H9 (cell line): ENCODE measurements around the gene DLD. TPM values are rescaled to one million over a fixed set of nuclear protein-coding genes. Genes with fewer than 3 reads are reported as not detected.

Experiments used
- DNase-seq: peaks from one replicate; pipeline ENCODE4 v3.0.0-alpha.2; 2017
- H2AFZ ChIP-seq: one replicate; pipeline ENCODE4 v1.6.1; 2013; ENCODE audit warnings: mild to moderate bottlenecking, low read length, control low read depth, moderate library complexity
- H2AK5ac ChIP-seq: 2 replicates; pipeline ENCODE4 v1.6.1; 2013; ENCODE audit warnings: low read length, control low read depth, mixed read lengths; ENCODE audit not compliant: insufficient read length
- H2BK120ac ChIP-seq: one replicate; pipeline ENCODE4 v1.6.1; 2013; ENCODE audit warnings: low read depth, mild to moderate bottlenecking, low read length, control low read depth, inconsistent platforms; ENCODE audit not compliant: poor library complexity, severe bottlenecking
- H2BK12ac ChIP-seq: 2 replicates; pipeline ENCODE4 v1.6.1; 2013; ENCODE audit warnings: low read length, control low read depth, mixed read lengths, low read depth; ENCODE audit not compliant: insufficient read length
- H2BK15ac ChIP-seq: 2 replicates; pipeline ENCODE4 v1.6.1; 2013; ENCODE audit warnings: low read depth, low read length, control low read depth
- H2BK20ac ChIP-seq: one replicate; pipeline ENCODE4 v1.6.1; 2013; ENCODE audit warnings: low read depth, mild to moderate bottlenecking, low read length, control low read depth, inconsistent platforms; ENCODE audit not compliant: poor library complexity, severe bottlenecking
- H2BK5ac ChIP-seq: 2 replicates; pipeline ENCODE4 v1.6.1; 2013; ENCODE audit warnings: low read length, control low read depth, mixed read lengths; ENCODE audit not compliant: insufficient read length
- H3K14ac ChIP-seq: 2 replicates; pipeline ENCODE4 v1.6.1; 2013; ENCODE audit warnings: low read length, control low read depth; ENCODE audit not compliant: insufficient read depth
- H3K18ac ChIP-seq: 2 replicates; pipeline ENCODE4 v1.6.1; 2013; ENCODE audit warnings: low read depth, mild to moderate bottlenecking, mixed read lengths, low read length, control low read depth; ENCODE audit not compliant: insufficient read length
- H3K23ac ChIP-seq: 2 replicates; pipeline ENCODE4 v1.6.1; 2013; ENCODE audit warnings: low read length, control low read depth, mixed read lengths, low read depth; ENCODE audit not compliant: insufficient read length
- H3K23me2 ChIP-seq: 2 replicates; pipeline ENCODE4 v1.6.1; 2013; ENCODE audit warnings: low read depth, mild to moderate bottlenecking, mixed read lengths, low read length, control low read depth; ENCODE audit not compliant: insufficient read length, poor library complexity, severe bottlenecking
- H3K27ac ChIP-seq: 2 replicates; pipeline ENCODE4 v1.5.1; 2013; ENCODE audit warnings: low read length, control low read depth, mixed read lengths, low read depth; ENCODE audit not compliant: insufficient read length
- H3K27me3 ChIP-seq: 2 replicates; pipeline ENCODE4 v1.6.1; 2013; ENCODE audit warnings: low read length, control low read depth, inconsistent platforms; ENCODE audit not compliant: insufficient read depth
- H3K4ac ChIP-seq: 2 replicates; pipeline ENCODE4 v1.6.1; 2013; ENCODE audit warnings: low read depth, mild to moderate bottlenecking, control low read depth, inconsistent platforms, low read length, moderate library complexity
- H3K4me1 ChIP-seq: 2 replicates; pipeline ENCODE4 v1.6.1; 2013; ENCODE audit warnings: low read length, control low read depth, inconsistent platforms; ENCODE audit not compliant: insufficient read depth
- H3K4me2 ChIP-seq: 2 replicates; pipeline ENCODE4 v1.6.1; 2013; ENCODE audit warnings: low read length, control low read depth, mixed read lengths; ENCODE audit not compliant: insufficient read length, insufficient read depth
- H3K56ac ChIP-seq: 2 replicates; pipeline ENCODE4 v1.6.1; 2013; ENCODE audit warnings: low read depth, mild to moderate bottlenecking, mixed read lengths, low read length, control low read depth; ENCODE audit not compliant: insufficient read length
- H3K79me1 ChIP-seq: 2 replicates; pipeline ENCODE4 v1.6.1; 2013; ENCODE audit warnings: low read depth, mild to moderate bottlenecking, moderate library complexity, low read length, control low read depth, inconsistent platforms; ENCODE audit not compliant: insufficient read depth, poor library complexity, severe bottlenecking
- H3K79me2 ChIP-seq: 2 replicates; pipeline ENCODE4 v1.6.1; 2013; ENCODE audit warnings: low read length, control low read depth, inconsistent platforms; ENCODE audit not compliant: insufficient read depth
- H3K9ac ChIP-seq: 2 replicates; pipeline ENCODE4 v1.6.1; 2013; ENCODE audit warnings: low read length, control low read depth, mixed read lengths; ENCODE audit not compliant: insufficient read length; ENCODE audit errors: extremely low read depth
- H3K9me3 ChIP-seq: one replicate; pipeline ENCODE4 v1.6.1; 2013; ENCODE audit warnings: low read depth, low read length, inconsistent platforms; ENCODE audit not compliant: control insufficient read depth
- H3T11ph ChIP-seq: one replicate; pipeline ENCODE4 v1.6.1; 2013; ENCODE audit warnings: mild to moderate bottlenecking, low read length, control low read depth, inconsistent platforms
- H4K20me1 ChIP-seq: one replicate; pipeline ENCODE4 v1.6.1; 2013; ENCODE audit not compliant: control insufficient read depth, insufficient read length, insufficient read depth
- H4K5ac ChIP-seq: 2 replicates; pipeline ENCODE4 v1.6.1; 2013; ENCODE audit warnings: low read depth, mild to moderate bottlenecking, mixed read lengths, low read length, control low read depth; ENCODE audit not compliant: insufficient read length
- H4K8ac ChIP-seq: replicated peaks from 2 replicates; pipeline ENCODE4 v1.6.1; 2013; ENCODE audit warnings: low read length, control low read depth, mixed read lengths, low read depth; ENCODE audit not compliant: insufficient read length
- H4K91ac ChIP-seq: 2 replicates; pipeline ENCODE4 v1.6.1; 2013; ENCODE audit warnings: low read depth, mild to moderate bottlenecking, moderate library complexity, mixed read lengths, low read length, control low read depth; ENCODE audit not compliant: insufficient read length
- H3K27ac Mint-ChIP-seq, 3 experiments: 2 replicates in 2 of 3; 3 replicates in 1 of 3; pipeline ENCODE4 v1.8.0; 2020 to 2021; ENCODE audit warnings: mixed read lengths in 3 of 3, mild to moderate bottlenecking in 1 of 3, moderate library complexity in 1 of 3
- H3K27me3 Mint-ChIP-seq: 2 replicates; pipeline ENCODE4 v1.8.0; 2021; ENCODE audit warnings: low read depth, mild to moderate bottlenecking, moderate library complexity, mixed read lengths
- H3K36me3 Mint-ChIP-seq, 3 experiments: 2 replicates in 2 of 3; 3 replicates in 1 of 3; pipeline ENCODE4 v1.8.0; 2020 to 2021; ENCODE audit warnings: low read depth in 3 of 3, mixed read lengths in 3 of 3; ENCODE audit not compliant: insufficient read depth in 1 of 3
- H3K4me1 Mint-ChIP-seq, 2 experiments: 2 replicates each; pipeline ENCODE4 v1.8.0; 2020; ENCODE audit warnings: mixed read lengths in 2 of 2
- H3K4me3 Mint-ChIP-seq, 2 experiments: 2 replicates in 1 of 2; 3 replicates in 1 of 2; pipeline ENCODE4 v1.8.0; 2020 to 2021; ENCODE audit warnings: mild to moderate bottlenecking in 2 of 2, mixed read lengths in 2 of 2, moderate library complexity in 1 of 2
- H3K9me3 Mint-ChIP-seq, 2 experiments: 2 replicates in 1 of 2; 3 replicates in 1 of 2; pipeline ENCODE4 v1.8.0; 2020; ENCODE audit warnings: mild to moderate bottlenecking in 2 of 2, mixed read lengths in 2 of 2, moderate library complexity in 1 of 2
- WGBS: extraction: QIAGEN DNeasy Blood & Tissue Kit; methylation state at CpG from one replicate; pipeline ENCODE4 v1.1.7; 2013; ENCODE audit warnings: missing lambda C conversion rate, low lambda C conversion rate, mixed read lengths; ENCODE audit not compliant: insufficient read length; ENCODE audit errors: extremely low coverage; 5-methylcytosine and 5-hydroxymethylcytosine counted together
- total RNA-seq: library from RNA; stranded (reverse); gene quantifications from 2 replicates; pipeline ENCODE4 v1.2.1, GENCODE V29; 2021
- TF ChIP-seq, protein P1 (sequence below): fragments of 200-600 bp; sonication (generic); conservative IDR thresholded peaks from 3 replicates; pipeline ENCODE4 v1.8.0; 2021; ENCODE audit warnings: antibody characterized with exemption, mild to moderate bottlenecking

DLD gene
- total RNA-seq, 1 experiment from 2014 or later = 93.7 TPM

GRCh38 chr7:107850643-107851042 is 40.3 kb upstream of the DLD start:
- H3K23me2 ChIP-seq = no peaks in the 10 kb centered on the region
- no peak overlapping the region for H3K23ac ChIP-seq
- no peak overlapping the region for H3T11ph ChIP-seq
- no peaks in the 10 kb centered on the region; the same call in 1 of the 2 replicates for H3K27me3 ChIP-seq
- H2BK12ac ChIP-seq = no peak overlapping the region
- Mint-ChIP-seq H3K9me3 (peaks cover 15 to 16% of the 10 kb centered on the region in 2 experiments; a peak in 4 of 5 replicates), H3K4me3 (no peak overlapping the region), H3K36me3 (peaks cover 0 to 2% (median 0%) of the 10 kb centered on the region in 3 experiments; a peak in 2 of 7 replicates), H3K27me3 (peaks cover 2% of the 10 kb centered on the region), H3K4me1 (peaks cover 3% of the 10 kb centered on the region in 2 experiments; a peak in 2 of 4 replicates), H3K27ac (no peak overlapping the region)
- no peak overlapping the region for H3K14ac ChIP-seq
- H3K79me1 ChIP-seq = no peaks in the 10 kb centered on the region
- H3K18ac ChIP-seq = no peak overlapping the region
- H2AFZ ChIP-seq = no peak overlapping the region
- no peak overlapping the region for H3K4ac ChIP-seq
- no peak overlapping the region for H4K5ac ChIP-seq
- no peak overlapping the region for H3K9ac ChIP-seq
- H3K56ac ChIP-seq = no peak overlapping the region
- DNase-seq = no peak
- no CpG with 5 or more reads among the region's 1 CpG for WGBS
- no peak overlapping the region for H3K4me2 ChIP-seq
- H3K4me1 ChIP-seq = no peaks in the 10 kb centered on the region
- no peak overlapping the region for H2BK15ac ChIP-seq
- no peaks in the 10 kb centered on the region for H3K9me3 ChIP-seq
- no peak overlapping the region for H2BK5ac ChIP-seq
- no peak overlapping the region for H3K27ac ChIP-seq
- TF ChIP-seq, protein P1, sequence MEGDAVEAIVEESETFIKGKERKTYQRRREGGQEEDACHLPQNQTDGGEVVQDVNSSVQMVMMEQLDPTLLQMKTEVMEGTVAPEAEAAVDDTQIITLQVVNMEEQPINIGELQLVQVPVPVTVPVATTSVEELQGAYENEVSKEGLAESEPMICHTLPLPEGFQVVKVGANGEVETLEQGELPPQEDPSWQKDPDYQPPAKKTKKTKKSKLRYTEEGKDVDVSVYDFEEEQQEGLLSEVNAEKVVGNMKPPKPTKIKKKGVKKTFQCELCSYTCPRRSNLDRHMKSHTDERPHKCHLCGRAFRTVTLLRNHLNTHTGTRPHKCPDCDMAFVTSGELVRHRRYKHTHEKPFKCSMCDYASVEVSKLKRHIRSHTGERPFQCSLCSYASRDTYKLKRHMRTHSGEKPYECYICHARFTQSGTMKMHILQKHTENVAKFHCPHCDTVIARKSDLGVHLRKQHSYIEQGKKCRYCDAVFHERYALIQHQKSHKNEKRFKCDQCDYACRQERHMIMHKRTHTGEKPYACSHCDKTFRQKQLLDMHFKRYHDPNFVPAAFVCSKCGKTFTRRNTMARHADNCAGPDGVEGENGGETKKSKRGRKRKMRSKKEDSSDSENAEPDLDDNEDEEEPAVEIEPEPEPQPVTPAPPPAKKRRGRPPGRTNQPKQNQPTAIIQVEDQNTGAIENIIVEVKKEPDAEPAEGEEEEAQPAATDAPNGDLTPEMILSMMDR = no peak
- no peak overlapping the region for H2BK120ac ChIP-seq
- H4K91ac ChIP-seq = no peak overlapping the region
- no peaks in the 10 kb centered on the region for H4K20me1 ChIP-seq
- no peak overlapping the region for H4K8ac ChIP-seq
- no peak overlapping the region for H2AK5ac ChIP-seq
- H2BK20ac ChIP-seq = no peak overlapping the region
- H3K79me2 ChIP-seq = no peaks in the 10 kb centered on the region
